HG03354 (cell line): ENCODE results near the gene GPR15LG.

ENCODE experiments used
- ATAC-seq: cut with Tn5 transposase; IDR thresholded peaks from one replicate; pipeline ENCODE4 v1.9.1; 2021; ENCODE audit warnings: mild to moderate bottlenecking; ENCODE audit not compliant: unreplicated experiment, poor library complexity, severe bottlenecking

The GPR15LG gene

GRCh38 chr10:84208023-84208422 lies 34.4 kb downstream of the GPR15LG start:
- no peak for ATAC-seq

GRCh38 chr10:84211566-84211965 lies 38.0 kb downstream of the GPR15LG start:
- no peak for ATAC-seq

- no peak for ATAC-seq
Observed at GRCh38 chr10:84212014-84212413, 38.4 kb downstream of the GPR15LG start.

- no peak for ATAC-seq
Observed at GRCh38 chr10:84213076-84213475, 39.5 kb downstream of the GPR15LG start.

- no peak for ATAC-seq
Observed at GRCh38 chr10:84214046-84214572, 40.5 kb downstream of the GPR15LG start.

GRCh38 chr10:84214612-84215235 lies 41.1 kb downstream of the GPR15LG start:
- peak; percentile 91 for ATAC-seq

- ATAC-seq, result no peak
Observed at GRCh38 chr10:84216834-84217233, 43.2 kb downstream of the GPR15LG start.

- ATAC-seq, result no peak
Observed at GRCh38 chr10:84217746-84218145, 44.1 kb downstream of the GPR15LG start.

GRCh38 chr10:84221916-84222315 lies 48.3 kb downstream of the GPR15LG start:
- ATAC-seq, result no peak

GRCh38 chr10:84224411-84225028 lies 50.9 kb downstream of the GPR15LG start:
- no peak for ATAC-seq

GRCh38 chr10:84225427-84226173 lies 52.0 kb downstream of the GPR15LG start, which contains the start of gene LRIT2:
Gene LRIT2, minus strand, starts transcription at chr10:84225544. Its CDS starts 24 bp downstream, at chr10:84225520.
- ATAC-seq, result no peak

- no peak for ATAC-seq
Observed at GRCh38 chr10:84226616-84227015, 53.0 kb downstream of the GPR15LG start.

- no peak for ATAC-seq
Observed at GRCh38 chr10:84227810-84228209, 54.2 kb downstream of the GPR15LG start.

- ATAC-seq, result no peak
Observed at GRCh38 chr10:84230359-84230758, 56.8 kb downstream of the GPR15LG start.

- ATAC-seq, result no peak
Observed at GRCh38 chr10:84232376-84232775, 58.8 kb downstream of the GPR15LG start.

GRCh38 chr10:84233940-84234339 lies 60.3 kb downstream of the GPR15LG start:
- ATAC-seq, result no peak

- no peak for ATAC-seq
Observed at GRCh38 chr10:84234479-84234878, 60.9 kb downstream of the GPR15LG start.
